Osteoblast (primary cell): ENCODE measurements around the gene ZNF214. TPM values are rescaled to one million over a fixed set of nuclear protein-coding genes. Genes with fewer than 3 reads are reported as not detected.
A peak's percentile ranks its signal among the peaks of the same experiment; 100 is the strongest.

Source experiments
- DNase-seq: peaks from one replicate; pipeline ENCODE4 v3.0.0; 2011; ENCODE audit warnings: low spot score, mixed read lengths; ENCODE audit not compliant: insufficient read length; ENCODE audit errors: missing footprints
- H2AFZ ChIP-seq: 2 replicates; pipeline ENCODE4 v1.6.0; 2011; ENCODE audit warnings: mild to moderate bottlenecking, low read length
- H3K27ac ChIP-seq: 2 replicates; pipeline ENCODE4 v1.5.1; 2011; ENCODE audit warnings: mild to moderate bottlenecking, low read depth, low read length, moderate library complexity
- H3K27me3 ChIP-seq: 2 replicates; pipeline ENCODE4 v1.6.0; 2012; ENCODE audit warnings: mild to moderate bottlenecking, control low read depth, inconsistent platforms, low read length, moderate library complexity; ENCODE audit not compliant: insufficient read depth
- H3K36me3 ChIP-seq: 2 replicates; pipeline ENCODE4 v1.5.1; 2011; ENCODE audit warnings: mild to moderate bottlenecking, low read length, control low read depth, moderate library complexity; ENCODE audit not compliant: insufficient read depth
- H3K4me1 ChIP-seq: 2 replicates; pipeline ENCODE4 v1.5.1; 2011; ENCODE audit warnings: mild to moderate bottlenecking, low read length, control low read depth, moderate library complexity; ENCODE audit not compliant: insufficient read depth
- H3K4me2 ChIP-seq: 2 replicates; pipeline ENCODE4 v1.6.0; 2011; ENCODE audit warnings: mild to moderate bottlenecking, low read length; ENCODE audit not compliant: insufficient read depth
- H3K4me3 ChIP-seq: fragments of 200-600 bp; sonication (generic); 3 replicates; pipeline ENCODE4 v1.5.1; 2012; ENCODE audit warnings: mild to moderate bottlenecking, low read length, inconsistent platforms; ENCODE audit not compliant: insufficient read depth
- H3K79me2 ChIP-seq: 2 replicates; pipeline ENCODE4 v1.6.0; 2012; ENCODE audit warnings: mild to moderate bottlenecking, low read length, control low read depth, inconsistent platforms; ENCODE audit not compliant: insufficient read depth
- H3K9me3 ChIP-seq: 2 replicates; pipeline ENCODE4 v1.5.1; 2011; ENCODE audit warnings: low read depth, low read length, control low read depth
- H4K20me1 ChIP-seq: 2 replicates; pipeline ENCODE4 v1.6.0; 2012; ENCODE audit warnings: mild to moderate bottlenecking, low read length, control low read depth; ENCODE audit not compliant: insufficient read depth
- CTCF ChIP-seq: IDR thresholded peaks from 2 replicates; pipeline ENCODE4 v1.5.1; 2011; ENCODE audit warnings: mild to moderate bottlenecking, low read depth, low read length, moderate library complexity; ENCODE audit errors: extremely low read depth
- total RNA-seq: library from RNA; depleted of rRNA; stranded (reverse); fragments of >200 nt; gene quantifications from 2 replicates; pipeline ENCODE4 v1.2.3, GENCODE V29; 2012

The ZNF214 gene
- total RNA-seq, 1 donor = 3.6 TPM

GRCh38 chr11:7021318-7021717, 1.2 kb upstream of the ZNF214 start:
- no peaks in the 10 kb centered on the region for H3K79me2 ChIP-seq
- no peaks in the 10 kb centered on the region for H4K20me1 ChIP-seq
- H3K9me3 ChIP-seq = no peaks in the 10 kb centered on the region
- H3K4me3 ChIP-seq = no peak overlapping the region
- no peak overlapping the region for H3K27ac ChIP-seq
- no peak overlapping the region for H2AFZ ChIP-seq
- no peak for TF ChIP-seq CTCF
- H3K27me3 ChIP-seq = peaks cover 4% of the 10 kb centered on the region
- H3K4me2 ChIP-seq = no peak overlapping the region
- H3K4me1 ChIP-seq = peaks cover 8% of the 10 kb centered on the region
- no peak for DNase-seq
- H3K36me3 ChIP-seq = no peaks in the 10 kb centered on the region

GRCh38 chr11:7019500-7020182, 505 bp downstream of the ZNF214 start:
- TF ChIP-seq CTCF = no peak
- Histone ChIP-seq H3K4me3 (peak overlapping the region; percentile 83), H3K4me2 (peak overlapping the region; percentile 90), H3K79me2 (no peaks in the 10 kb centered on the region), H3K4me1 (peaks cover 8% of the 10 kb centered on the region), H3K27ac (peak overlapping the region; percentile 79), H2AFZ (peak overlapping the region; percentile 99), H3K27me3 (no peaks in the 10 kb centered on the region), H3K36me3 (no peaks in the 10 kb centered on the region), H3K9me3 (no peaks in the 10 kb centered on the region), H4K20me1 (no peaks in the 10 kb centered on the region)
- DNase-seq = peak; percentile 72

- no peak overlapping the region for H3K27ac ChIP-seq
- H3K36me3 ChIP-seq = no peaks in the 10 kb centered on the region
- no peak for TF ChIP-seq CTCF
- H3K27me3 ChIP-seq = no peaks in the 10 kb centered on the region
- no peak overlapping the region for H3K4me2 ChIP-seq
- no peaks in the 10 kb centered on the region for H3K9me3 ChIP-seq
- no peak for DNase-seq
- peaks cover 8% of the 10 kb centered on the region for H3K4me1 ChIP-seq
- H3K4me3 ChIP-seq = no peak overlapping the region
- H2AFZ ChIP-seq = no peak overlapping the region
- no peaks in the 10 kb centered on the region for H4K20me1 ChIP-seq
- H3K79me2 ChIP-seq = no peaks in the 10 kb centered on the region
Observed at GRCh38 chr11:7016011-7016410, 4.1 kb downstream of the ZNF214 start.

GRCh38 chr11:7014118-7014517, 6.0 kb downstream of the ZNF214 start:
- H4K20me1 ChIP-seq = no peaks in the 10 kb centered on the region
- no peaks in the 10 kb centered on the region for H3K27me3 ChIP-seq
- no peak overlapping the region for H3K4me3 ChIP-seq
- H2AFZ ChIP-seq = no peak overlapping the region
- TF ChIP-seq CTCF = no peak
- DNase-seq = no peak
- no peaks in the 10 kb centered on the region for H3K79me2 ChIP-seq
- H3K9me3 ChIP-seq = no peaks in the 10 kb centered on the region
- no peaks in the 10 kb centered on the region for H3K36me3 ChIP-seq
- H3K4me2 ChIP-seq = no peak overlapping the region
- no peak overlapping the region for H3K27ac ChIP-seq
- no peaks in the 10 kb centered on the region for H3K4me1 ChIP-seq
